ENCODE results near the gene REL. TPM values are rescaled to one million over a fixed set of nuclear protein-coding genes. Genes with fewer than 3 reads are reported as not detected.
A peak's percentile ranks its signal among the peaks of the same experiment; 100 is the strongest.

REL gene
- total and polyA plus RNA-seq, 2 of the 13 experiments (the other 11 are each of a cell fraction or from before 2014, with no cell fraction given), result 3.7 to 7.0 TPM

- TF ChIP-seq LCORL (IDR thresholded peaks at IDR 0.05) (no peak), LCORL (CRISPR knock-in tag; IDR thresholded peaks at IDR 0.05) (peak; percentile 51), NFYB (CRISPR knock-in tag; IDR thresholded peaks at IDR 0.05) (0 out of 2 replicates have a peak, but pooled peaks have one; percentile 11), JUND (CRISPR knock-in tag; IDR thresholded peaks at IDR 0.05) (peak; percentile 61; the same call in 1 of the 2 replicates), ZBTB43 (CRISPR knock-in tag; conservative IDR thresholded peaks at IDR 0.05) (peak; percentile 70), RAD51 (IDR thresholded peaks at IDR 0.05; ENCODE audit: borderline replicate concordance) (no peak), MXI1 (IDR thresholded peaks at IDR 0.05; ENCODE audit: borderline replicate concordance, low read depth, low read length) (peak; percentile 88), ZNF816 (CRISPR knock-in tag; IDR thresholded peaks at IDR 0.05; ENCODE audit: borderline replicate concordance) (peak; percentile 90), KLF11 (CRISPR knock-in tag; IDR thresholded peaks at IDR 0.05) (no peak; the same call in 1 of the 2 replicates), HNRNPK (IDR thresholded peaks at IDR 0.05; ENCODE audit: low read depth, low read length, poor library complexity, severe bottlenecking) (peak; percentile 89), ZNF7 (CRISPR knock-in tag; IDR thresholded peaks at IDR 0.05) (no peak), ZGPAT (CRISPR knock-in tag; IDR thresholded peaks at IDR 0.05) (peak; percentile 83), NFYC (CRISPR knock-in tag; IDR thresholded peaks at IDR 0.05) (peak; percentile 32; the same call in 1 of the 2 replicates), ZNF280B (CRISPR knock-in tag; IDR thresholded peaks at IDR 0.05; ENCODE audit: borderline replicate concordance) (peak; percentile 58; the same call in 1 of the 2 replicates), ZNF850 (CRISPR knock-in tag; conservative IDR thresholded peaks at IDR 0.05) (no peak), AHR (CRISPR knock-in tag; IDR thresholded peaks at IDR 0.05) (0 out of 2 replicates have a peak, but pooled peaks have one; percentile 26), STAG1 (CRISPR knock-in tag; IDR thresholded peaks at IDR 0.05) (peak; percentile 10), ATRX (CRISPR knock-in tag; IDR thresholded peaks at IDR 0.05; ENCODE audit: borderline replicate concordance) (no peak), GABPB1 (CRISPR knock-in tag; IDR thresholded peaks at IDR 0.05) (peak; percentile 81), CREB1 (IDR thresholded peaks at IDR 0.05) (peak; percentile 88), CREB1 (CRISPR knock-in tag; IDR thresholded peaks at IDR 0.05) (peak; percentile 76), ZNF251 (CRISPR knock-in tag; IDR thresholded peaks at IDR 0.05) (0 out of 2 replicates have a peak, but pooled peaks have one; percentile 54), IRF9 (CRISPR knock-in tag; IDR thresholded peaks at IDR 0.05; ENCODE audit: borderline replicate concordance) (peak; percentile 85; the same call in 1 of the 2 replicates), RFX3 (CRISPR knock-in tag; IDR thresholded peaks at IDR 0.05) (no peak), GATAD2A (CRISPR knock-in tag; IDR thresholded peaks at IDR 0.05) (no peak), ZSCAN21 (CRISPR knock-in tag; IDR thresholded peaks at IDR 0.05; ENCODE audit: borderline replicate concordance) (peak; percentile 76; the same call in 1 of the 2 replicates)
These were observed at the start of gene REL (continued) for GRCh38 chr2:60881047-60881932.
